ENCODE data around the gene AOAH.

AOAH gene

GRCh38 chr7:36617408-36617807 lies 106.9 kb downstream of the AOAH start:
- no peak for TF ChIP-seq EP300 (IDR thresholded peaks at IDR 0.05; ENCODE audit: borderline replicate concordance)
- TF ChIP-seq MAX (IDR thresholded peaks at IDR 0.05), result no peak
- no peak for TF ChIP-seq TCF12 (IDR thresholded peaks at IDR 0.05; ENCODE audit: low read depth)

GRCh38 chr7:36615852-36616540 lies 108.3 kb downstream of the AOAH start:
- TF ChIP-seq YY1 (IDR thresholded peaks at IDR 0.05; ENCODE audit: low read depth) (no peak), MAX (IDR thresholded peaks at IDR 0.05) (no peak), USF1 (IDR thresholded peaks at IDR 0.05) (no peak), EGR1 (IDR thresholded peaks at IDR 0.05) (no peak), EP300 (IDR thresholded peaks at IDR 0.05; ENCODE audit: borderline replicate concordance) (no peak), NFIC (IDR thresholded peaks at IDR 0.05) (no peak), TEAD4 (IDR thresholded peaks at IDR 0.05) (no peak), ZBTB7A (IDR thresholded peaks at IDR 0.05; ENCODE audit: low read depth) (no peak), CREB1 (IDR thresholded peaks at IDR 0.05; ENCODE audit: low read depth) (no peak), TAF1 (IDR thresholded peaks at IDR 0.05; ENCODE audit: low read depth) (no peak), FOXM1 (IDR thresholded peaks at IDR 0.05; ENCODE audit: borderline replicate concordance, low read depth) (no peak)

GRCh38 chr7:36614959-36615358 lies 109.3 kb downstream of the AOAH start:
- TF ChIP-seq TCF12 (IDR thresholded peaks at IDR 0.05; ENCODE audit: low read depth), result no peak
- no peak for TF ChIP-seq ZBTB7A (IDR thresholded peaks at IDR 0.05; ENCODE audit: low read depth)
- no peak for TF ChIP-seq YY1 (IDR thresholded peaks at IDR 0.05; ENCODE audit: low read depth)
- TF ChIP-seq EGR1 (IDR thresholded peaks at IDR 0.05), result no peak
- no peak for TF ChIP-seq TEAD4 (IDR thresholded peaks at IDR 0.05)
- TF ChIP-seq CREB1 (IDR thresholded peaks at IDR 0.05; ENCODE audit: low read depth), result no peak
- no peak for TF ChIP-seq EP300 (IDR thresholded peaks at IDR 0.05; ENCODE audit: borderline replicate concordance)
- no peak for TF ChIP-seq MAX (IDR thresholded peaks at IDR 0.05)
- TF ChIP-seq CEBPB (IDR thresholded peaks at IDR 0.05), result no peak
- TF ChIP-seq FOXM1 (IDR thresholded peaks at IDR 0.05; ENCODE audit: borderline replicate concordance, low read depth), result no peak
- no peak for TF ChIP-seq TAF1 (IDR thresholded peaks at IDR 0.05; ENCODE audit: low read depth)
- no peak for TF ChIP-seq REST (IDR thresholded peaks at IDR 0.05; ENCODE audit: low read depth)
- TF ChIP-seq RAD21 (IDR thresholded peaks at IDR 0.05; ENCODE audit: low read depth), result no peak
- TF ChIP-seq NFIC (IDR thresholded peaks at IDR 0.05), result no peak
- no peak for TF ChIP-seq USF1 (IDR thresholded peaks at IDR 0.05)

- TF ChIP-seq MAX (IDR thresholded peaks at IDR 0.05) (no peak), NFIC (IDR thresholded peaks at IDR 0.05) (no peak), EP300 (IDR thresholded peaks at IDR 0.05; ENCODE audit: borderline replicate concordance) (no peak), TEAD4 (IDR thresholded peaks at IDR 0.05) (no peak), TCF12 (IDR thresholded peaks at IDR 0.05; ENCODE audit: low read depth) (no peak), USF1 (IDR thresholded peaks at IDR 0.05) (no peak), EGR1 (IDR thresholded peaks at IDR 0.05) (no peak)
Observed at GRCh38 chr7:36613031-36613614, 111.2 kb downstream of the AOAH start.

GRCh38 chr7:36611703-36612102 lies 112.6 kb downstream of the AOAH start:
- TF ChIP-seq MAX (IDR thresholded peaks at IDR 0.05) (no peak), USF1 (IDR thresholded peaks at IDR 0.05) (no peak), CREB1 (IDR thresholded peaks at IDR 0.05; ENCODE audit: low read depth) (no peak), TAF1 (IDR thresholded peaks at IDR 0.05; ENCODE audit: low read depth) (no peak), YY1 (IDR thresholded peaks at IDR 0.05; ENCODE audit: low read depth) (no peak), RAD21 (IDR thresholded peaks at IDR 0.05; ENCODE audit: low read depth) (no peak), CEBPB (IDR thresholded peaks at IDR 0.05) (no peak), REST (IDR thresholded peaks at IDR 0.05; ENCODE audit: low read depth) (no peak), TCF12 (IDR thresholded peaks at IDR 0.05; ENCODE audit: low read depth) (no peak), EGR1 (IDR thresholded peaks at IDR 0.05) (no peak), FOXM1 (IDR thresholded peaks at IDR 0.05; ENCODE audit: borderline replicate concordance, low read depth) (no peak)

All from Ishikawa (cell line).